IMR-90 (cell line): Measurements from ENCODE around the gene UPK3A. TPM values are rescaled to one million over a fixed set of nuclear protein-coding genes. Genes with fewer than 3 reads are reported as not detected.

Experiments
- ATAC-seq: fragments of 200-7000 bp; cut with Tn5 transposase; 2 replicates; pipeline ENCODE4 v1.9.1; 2020; ENCODE audit warnings: low read depth, mild to moderate bottlenecking, moderate library complexity
- BruUV-seq: library from RNA; stranded (reverse); fragments of 400-500 nt; replicated peaks from 2 replicates; lab custom pipeline; 2021; lab: Mats Ljungman, UMichigan
- CTCF ChIA-PET: fragments of 300-600 bp; formaldehyde crosslinking; extraction: SDS; loops from one replicate; lab custom pipeline; 2021; ENCODE audit warnings: antibody characterized with exemption; lab: Yijun Ruan, JAX
- POLR2A ChIA-PET: fragments of 300-600 bp; sonication (Branson Sonifier 250); formaldehyde crosslinking; loops from one replicate; lab custom pipeline; 2022; ENCODE audit warnings: antibody characterized with exemption; ENCODE audit not compliant: unreplicated experiment; lab: Charles Lee
- DNase-seq: peaks from one replicate; pipeline ENCODE4 v3.0.0; 2013
- H2AFZ ChIP-seq: replicated peaks from 2 replicates; pipeline ENCODE3; 2013; ENCODE audit warnings: low read length, mild to moderate bottlenecking; ENCODE audit not compliant: poor library complexity
- H2AK5ac ChIP-seq: 2 replicates; pipeline ENCODE4 v1.6.1; 2013; ENCODE audit warnings: low read depth, low read length, inconsistent platforms
- H2AK9ac ChIP-seq: replicated peaks from 2 replicates; pipeline ENCODE3; 2013; ENCODE audit warnings: mild to moderate bottlenecking, low read depth, low read length, moderate library complexity; ENCODE audit not compliant: poor library complexity
- H2BK120ac ChIP-seq: 2 replicates; pipeline ENCODE4 v1.6.1; 2013; ENCODE audit warnings: low read depth, low read length, inconsistent platforms
- H2BK15ac ChIP-seq: 3 replicates; pipeline ENCODE4 v1.6.1; 2013; ENCODE audit warnings: low read depth, low read length, inconsistent platforms
- H2BK20ac ChIP-seq: 2 replicates; pipeline ENCODE4 v1.6.1; 2013; ENCODE audit warnings: low read depth, mild to moderate bottlenecking, inconsistent platforms, low read length, moderate library complexity
- H2BK5ac ChIP-seq: 2 replicates; pipeline ENCODE4 v1.6.1; 2013; ENCODE audit warnings: mild to moderate bottlenecking, low read depth, low read length, inconsistent platforms; ENCODE audit not compliant: poor library complexity, severe bottlenecking
- H3K14ac ChIP-seq: replicated peaks from 2 replicates; pipeline ENCODE4 v1.6.1; 2013; ENCODE audit warnings: low read depth, low read length, inconsistent platforms
- H3K18ac ChIP-seq: 2 replicates; pipeline ENCODE4 v1.6.1; 2013; ENCODE audit warnings: low read depth, low read length, control low read depth
- H3K23ac ChIP-seq: 2 replicates; pipeline ENCODE4 v1.6.1; 2013; ENCODE audit warnings: low read depth, low read length, inconsistent platforms
- H3K27ac ChIP-seq: 2 replicates; pipeline ENCODE4 v1.5.1; 2013; ENCODE audit warnings: mild to moderate bottlenecking, control low read depth, low read length; ENCODE audit not compliant: insufficient read depth
- H3K27me3 ChIP-seq: 2 replicates; pipeline ENCODE4 v1.6.1; 2013; ENCODE audit warnings: low read length; ENCODE audit not compliant: control insufficient read depth, insufficient read depth
- H3K36me3 ChIP-seq: 2 replicates; pipeline ENCODE4 v1.6.1; 2013; ENCODE audit warnings: low read length, mixed read lengths; ENCODE audit not compliant: control insufficient read depth, insufficient read depth
- H3K4ac ChIP-seq: 2 replicates; pipeline ENCODE4 v1.6.1; 2013; ENCODE audit warnings: low read depth, low read length, inconsistent platforms
- H3K4me1 ChIP-seq: 2 replicates; pipeline ENCODE4 v1.6.1; 2013; ENCODE audit warnings: low read length, mixed read lengths; ENCODE audit not compliant: control insufficient read depth, insufficient read depth
- H3K4me2 ChIP-seq: 2 replicates; pipeline ENCODE4 v1.6.1; 2013; ENCODE audit warnings: low read depth, mild to moderate bottlenecking, control low read depth, low read length, moderate library complexity
- H3K4me3 ChIP-seq: 2 replicates; pipeline ENCODE4 v1.5.1; 2013; ENCODE audit warnings: low read depth, mild to moderate bottlenecking, control low read depth, low read length, moderate library complexity; ENCODE audit not compliant: insufficient read depth
- H3K56ac ChIP-seq: 2 replicates; pipeline ENCODE4 v1.6.1; 2013; ENCODE audit warnings: low read length, inconsistent platforms; ENCODE audit not compliant: insufficient read depth; ENCODE audit errors: extremely low read depth
- H3K79me1 ChIP-seq, 2 experiments: 2 replicates each; pipeline ENCODE4 v1.6.1; 2013; ENCODE audit warnings: low read length in 2 of 2, inconsistent platforms in 1 of 2, low read depth in 1 of 2
- H3K9ac ChIP-seq: 2 replicates; pipeline ENCODE4 v1.6.1; 2013; ENCODE audit warnings: low read depth, low read length, control low read depth
- H3K9me1 ChIP-seq: 2 replicates; pipeline ENCODE4 v1.6.1; 2013; ENCODE audit warnings: low read length, inconsistent platforms; ENCODE audit not compliant: insufficient read depth
- H3K9me3 ChIP-seq: 2 replicates; pipeline ENCODE4 v1.6.1; 2013; ENCODE audit warnings: low read length; ENCODE audit not compliant: control insufficient read depth, insufficient read depth
- H4K20me1 ChIP-seq: 2 replicates; pipeline ENCODE4 v1.6.1; 2013; ENCODE audit warnings: low read length, inconsistent platforms; ENCODE audit not compliant: insufficient read depth
- H4K5ac ChIP-seq: 2 replicates; pipeline ENCODE4 v1.6.1; 2013; ENCODE audit warnings: mild to moderate bottlenecking, low read depth, low read length, control low read depth
- H4K8ac ChIP-seq, 2 experiments: 2 replicates each; pipeline ENCODE4 v1.6.1; 2013; ENCODE audit warnings: low read depth in 2 of 2, low read length in 2 of 2, control low read depth in 1 of 2, inconsistent platforms in 1 of 2
- H4K91ac ChIP-seq: 2 replicates; pipeline ENCODE4 v1.6.1; 2013; ENCODE audit warnings: low read depth, low read length, inconsistent platforms; ENCODE audit not compliant: insufficient read depth
- BHLHE40 ChIP-seq: fragments of 150-350 bp; IDR thresholded peaks from 2 replicates; pipeline ENCODE4 v1.6.1; 2016; ENCODE audit warnings: mild to moderate bottlenecking, low read depth, low read length
- CHD1 ChIP-seq: IDR thresholded peaks from 2 replicates; pipeline ENCODE4 v1.6.1; 2012; ENCODE audit warnings: low read depth, low read length, improper control_type of control experiment
- FOS ChIP-seq: fragments of 150-350 bp; IDR thresholded peaks from 2 replicates; pipeline ENCODE4 v1.6.1; 2016; ENCODE audit warnings: low read depth, low read length
- MAZ ChIP-seq: IDR thresholded peaks from 2 replicates; pipeline ENCODE4 v1.6.1; 2012; ENCODE audit warnings: low read depth, mild to moderate bottlenecking, low read length, improper control_type of control experiment, moderate library complexity, borderline replicate concordance
- RAD21 ChIP-seq: IDR thresholded peaks from 2 replicates; pipeline ENCODE4 v1.6.1; 2012; ENCODE audit warnings: low read length, improper control_type of control experiment
- RCOR1 ChIP-seq: IDR thresholded peaks from 2 replicates; pipeline ENCODE4 v1.6.1; 2012; ENCODE audit warnings: mild to moderate bottlenecking, low read length, improper control_type of control experiment; ENCODE audit not compliant: insufficient replicate concordance
- RFX5 ChIP-seq: IDR thresholded peaks from 2 replicates; pipeline ENCODE4 v1.8.0; 2012; ENCODE audit warnings: low read depth, mild to moderate bottlenecking, low read length, moderate library complexity
- SMC3 ChIP-seq: fragments of 150-350 bp; IDR thresholded peaks from 2 replicates; pipeline ENCODE4 v1.6.1; 2016; ENCODE audit warnings: low read depth, mild to moderate bottlenecking, antibody characterized with exemption, low read length, moderate library complexity
- WGBS, 2 experiments: methylation state at CpG; one replicate each; pipeline versions ENCODE4 v1.1.5 to v1.1.7; 2013; ENCODE audit warnings: missing lambda C conversion rate in 2 of 2; ENCODE audit not compliant: insufficient read length in 1 of 2; ENCODE audit errors: extremely low coverage in 2 of 2; 5-methylcytosine and 5-hydroxymethylcytosine counted together
- dilution Hi-C: fragments of 300-500 bp; cut with HindIII; formaldehyde crosslinking; loops from one replicate; pipeline ENCODE4 v1.14.3; 2018; ENCODE audit warnings: low sequenced_read_pairs; ENCODE audit not compliant: unreplicated experiment
- in situ Hi-C: fragments of 300-500 bp; cut with MboI; formaldehyde crosslinking; loops from 3 replicates; pipeline ENCODE4 v1.14.3; 2019; ENCODE audit warnings: low sequenced_read_pairs, inconsistent platforms, mixed read lengths
- intact Hi-C: fragments of 100-400 bp; cut with micrococcal nuclease; formaldehyde crosslinking; loops from 2 replicates; pipeline ENCODE4 v1.10.0; 2022
- polyA plus RNA-seq, 3 experiments: library from polyadenylated mRNA; depleted of rRNA; stranded (reverse); fragments of >200 nt; gene quantifications; 2 replicates each; pipeline ENCODE4 v1.2.3, GENCODE V29; 2012; ENCODE audit warnings: low replicate concordance in 1 of 3
- total RNA-seq: library from RNA; depleted of rRNA; stranded (reverse); fragments of >200 nt; gene quantifications from 2 replicates; pipeline ENCODE4 v1.2.3, GENCODE V29; 2012
- TF ChIP-seq, protein P1 (sequence below): fragments of 150-350 bp; IDR thresholded peaks from 2 replicates; pipeline ENCODE4 v1.6.1; 2016; ENCODE audit warnings: low read depth, mild to moderate bottlenecking, low read length, moderate library complexity, borderline replicate concordance
- TF ChIP-seq, protein P2 (sequence below): fragments of 150-350 bp; IDR thresholded peaks from 2 replicates; pipeline ENCODE4 v1.6.1; 2017; ENCODE audit warnings: mild to moderate bottlenecking, antibody characterized with exemption, low read length, low read depth

UPK3A gene
- total and polyA plus RNA-seq, 2 of the 4 experiments (the other 2 are of a cell fraction), result not detected

DNA sequence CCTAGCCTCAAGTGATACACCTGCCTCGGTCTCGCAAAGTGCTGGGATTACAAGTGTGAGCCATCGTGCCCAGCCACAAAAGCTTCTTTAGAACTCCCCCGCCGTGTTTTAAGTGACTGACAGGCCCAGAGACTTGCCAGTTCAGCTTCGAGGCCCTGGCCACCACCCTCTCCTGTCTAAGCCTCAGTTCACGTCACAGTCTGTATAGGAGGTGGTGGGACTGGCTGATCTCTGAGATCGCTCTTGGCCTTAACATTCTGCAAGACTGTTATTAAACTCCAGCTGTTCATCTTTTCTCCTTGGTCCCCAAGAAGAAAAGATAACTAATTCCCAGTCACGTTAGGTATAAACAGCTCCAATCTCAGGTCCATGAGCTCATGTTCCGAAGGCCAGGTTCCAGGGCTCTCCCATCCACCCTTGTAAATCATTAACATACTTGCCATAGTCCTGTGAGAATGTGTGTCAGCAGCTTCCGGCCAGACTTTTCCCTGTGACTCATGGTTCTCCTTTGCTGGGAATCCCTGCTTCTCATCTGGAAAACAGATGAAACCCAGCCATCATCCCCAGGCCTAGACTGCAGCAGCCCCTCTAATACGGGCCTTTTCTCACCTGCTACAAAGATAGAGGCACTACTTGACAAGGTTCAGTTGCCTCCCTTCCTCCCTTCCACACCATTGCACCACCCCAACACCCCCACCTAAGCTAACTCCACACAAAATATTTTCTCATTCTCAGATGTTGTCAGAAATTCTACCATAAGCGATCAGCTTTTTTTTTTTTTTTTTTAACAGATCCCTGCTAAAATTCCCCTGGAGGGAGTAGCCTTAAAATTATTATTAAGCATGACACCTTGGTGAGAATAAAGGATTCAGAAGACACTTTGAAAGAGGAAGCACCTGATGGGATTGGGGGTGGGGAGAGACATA is 38.4 kb upstream of the UPK3A start:
- peaks cover 4% of the 10 kb centered on the region for H3K9me1 ChIP-seq
- TF ChIP-seq BHLHE40 (peak; percentile 85), MAZ (0 out of 2 replicates have a peak, but pooled peaks have one; percentile 9), FOS (peak; percentile 97), RCOR1 (peak; percentile 81), RAD21 (no peak), CHD1 (no peak), SMC3 (no peak), RFX5 (no peak)
- TF ChIP-seq, protein P1, sequence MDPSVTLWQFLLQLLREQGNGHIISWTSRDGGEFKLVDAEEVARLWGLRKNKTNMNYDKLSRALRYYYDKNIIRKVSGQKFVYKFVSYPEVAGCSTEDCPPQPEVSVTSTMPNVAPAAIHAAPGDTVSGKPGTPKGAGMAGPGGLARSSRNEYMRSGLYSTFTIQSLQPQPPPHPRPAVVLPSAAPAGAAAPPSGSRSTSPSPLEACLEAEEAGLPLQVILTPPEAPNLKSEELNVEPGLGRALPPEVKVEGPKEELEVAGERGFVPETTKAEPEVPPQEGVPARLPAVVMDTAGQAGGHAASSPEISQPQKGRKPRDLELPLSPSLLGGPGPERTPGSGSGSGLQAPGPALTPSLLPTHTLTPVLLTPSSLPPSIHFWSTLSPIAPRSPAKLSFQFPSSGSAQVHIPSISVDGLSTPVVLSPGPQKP, result no peak
- TF ChIP-seq, protein P2, sequence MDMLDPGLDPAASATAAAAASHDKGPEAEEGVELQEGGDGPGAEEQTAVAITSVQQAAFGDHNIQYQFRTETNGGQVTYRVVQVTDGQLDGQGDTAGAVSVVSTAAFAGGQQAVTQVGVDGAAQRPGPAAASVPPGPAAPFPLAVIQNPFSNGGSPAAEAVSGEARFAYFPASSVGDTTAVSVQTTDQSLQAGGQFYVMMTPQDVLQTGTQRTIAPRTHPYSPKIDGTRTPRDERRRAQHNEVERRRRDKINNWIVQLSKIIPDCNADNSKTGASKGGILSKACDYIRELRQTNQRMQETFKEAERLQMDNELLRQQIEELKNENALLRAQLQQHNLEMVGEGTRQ, result no peak
- H3K18ac ChIP-seq, result peak overlapping the region; percentile 5; the same call in 1 of the 2 replicates
- POLR2A ChIA-PET, result interaction anchor here (0.6 kb wide), 1 partner anchor 18 kb away, joined by 5 read pairs; no protein-coding TSS in a partner anchor
- H3K14ac ChIP-seq, result no peak overlapping the region
- peak overlapping the region; percentile 74; the same call in 1 of the 2 replicates for H2AK5ac ChIP-seq
- H2BK5ac ChIP-seq, result peak overlapping the region; percentile 37
- peak overlapping the region; percentile 36; the same call in 1 of the 2 replicates for H4K91ac ChIP-seq
- H3K79me1 ChIP-seq, result no peaks in the 10 kb centered on the region
- H3K56ac ChIP-seq, result no peak overlapping the region
- H3K4me3 ChIP-seq, result no peak overlapping the region
- H2BK120ac ChIP-seq, result peak overlapping the region; percentile 77
- H3K4me1 ChIP-seq, result peaks cover 9% of the 10 kb centered on the region; the same call in 1 of the 2 replicates
- H4K8ac ChIP-seq, result peak overlapping the region in 1 of 2 experiments; percentile 69; a peak in 1 of 4 replicates
- 0 out of 2 replicates have a peak overlapping the region, but pooled peaks have one; percentile 1 for H3K23ac ChIP-seq
- H3K27ac ChIP-seq, result peak overlapping the region; percentile 51
- DNase-seq (peak; percentile 99), ATAC-seq (peak; percentile 93)
- peak overlapping the region; percentile 62 for H3K4ac ChIP-seq
- peak overlapping the region; percentile 54 for H2BK20ac ChIP-seq
- peak overlapping the region; percentile 11 for H2AFZ ChIP-seq
- in situ Hi-C loops (no loop called here), intact Hi-C loops (loop anchor here (1.0 kb wide), 1 partner anchor 45 kb away; no protein-coding TSS in a partner anchor), dilution Hi-C loops (no loop called here)
- BruUV-seq, result no TSS peak
- peak overlapping the region; percentile 22; the same call in 1 of the 3 replicates for H2BK15ac ChIP-seq
- no peaks in the 10 kb centered on the region for H3K27me3 ChIP-seq
- no peaks in the 10 kb centered on the region for H4K20me1 ChIP-seq
- no peak overlapping the region for H3K4me2 ChIP-seq
- H3K9ac ChIP-seq, result no peak overlapping the region
- no peak overlapping the region for H4K5ac ChIP-seq
- CTCF ChIA-PET, result interaction anchor here (0.6 to 1.1 kb wide), 3 partner anchors 17 to 245 kb away, joined by 3 to 4 read pairs (median 3); no protein-coding TSS in a partner anchor
- WGBS, 2 experiments, result 64% methylated on average over 5 of the region's 13 CpGs; no CpG with 5 or more reads in 1 of the 2 experiments
- H3K36me3 ChIP-seq, result no peaks in the 10 kb centered on the region
- H3K9me3 ChIP-seq, result no peaks in the 10 kb centered on the region
- H2AK9ac ChIP-seq, result no peak overlapping the region
